ENCODE results near the gene FNDC1.

The FNDC1 gene

DNA sequence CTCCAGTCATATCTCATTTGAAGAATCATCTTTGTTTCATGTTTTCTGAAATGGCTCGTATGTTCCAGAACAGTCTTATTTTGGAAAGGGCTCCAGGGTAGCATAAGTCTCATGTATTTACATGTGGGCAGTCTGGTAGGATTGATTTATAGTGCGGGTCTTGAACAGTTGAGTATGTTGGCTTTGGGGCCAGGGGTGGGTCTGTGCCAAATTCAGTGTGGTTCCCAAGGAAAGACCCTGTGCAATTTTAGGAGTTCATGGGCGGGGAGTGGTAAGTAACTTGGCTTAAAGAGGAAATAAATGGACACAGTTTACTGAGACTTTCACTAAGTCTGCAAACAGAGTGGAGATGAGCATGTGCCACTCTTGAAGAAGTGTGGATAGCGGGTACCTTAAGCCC is 7.7 kb downstream of the FNDC1 start:
- in situ Hi-C loops (cut with HindIII; ENCODE audit: low sequenced_read_pairs) = no loop called here
- no peak for DNase-seq (ENCODE audit: low read depth)
- no peak for TF ChIP-seq CTCF (IDR thresholded peaks at IDR 0.05; ENCODE audit: low read depth, low read length, missing control alignments)
- H3K4me3 ChIP-seq (ENCODE audit: low read depth, low read length) = no peak overlapping the region

DNA sequence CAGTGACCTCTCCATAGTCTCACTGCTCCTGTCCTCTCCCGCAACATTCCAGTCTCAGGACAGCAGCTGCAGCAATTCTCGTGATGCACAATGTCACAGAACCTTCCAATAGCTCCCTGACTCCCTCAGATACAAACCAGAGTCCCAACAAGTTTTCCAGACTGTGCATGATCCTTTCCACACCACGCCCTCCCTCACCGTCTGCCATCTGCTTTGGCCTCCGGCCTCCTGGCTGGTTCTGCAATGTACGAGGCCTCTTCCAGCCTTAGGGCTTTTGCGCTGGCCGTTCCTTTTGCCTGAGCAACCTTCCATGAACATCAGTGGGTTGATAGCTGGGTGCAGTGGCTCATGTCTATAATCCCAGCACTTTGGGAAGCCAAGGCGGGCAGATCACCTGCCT is 9.6 kb downstream of the FNDC1 start:
- TF ChIP-seq CTCF (IDR thresholded peaks at IDR 0.05; ENCODE audit: low read depth, low read length, missing control alignments) = no peak
- no peak overlapping the region for H3K4me3 ChIP-seq (ENCODE audit: low read depth, low read length)
- in situ Hi-C loops (cut with HindIII; ENCODE audit: low sequenced_read_pairs) = no loop called here
- no peak for DNase-seq (ENCODE audit: low read depth)

GRCh38 chr6:159180001-159180400 is 10.8 kb downstream of the FNDC1 start:
- TF ChIP-seq CTCF (IDR thresholded peaks at IDR 0.05; ENCODE audit: low read depth, low read length, missing control alignments) = no peak
- in situ Hi-C loops (cut with HindIII; ENCODE audit: low sequenced_read_pairs) = no loop called here
- DNase-seq (ENCODE audit: low read depth) = peak; percentile 62
- H3K4me3 ChIP-seq (ENCODE audit: low read depth, low read length) = no peak overlapping the region

- no peak for DNase-seq (ENCODE audit: low read depth)
- in situ Hi-C loops (cut with HindIII; ENCODE audit: low sequenced_read_pairs) = no loop called here
- TF ChIP-seq CTCF (IDR thresholded peaks at IDR 0.05; ENCODE audit: low read depth, low read length, missing control alignments) = no peak
- no peak overlapping the region for H3K4me3 ChIP-seq (ENCODE audit: low read depth, low read length)
Measured at GRCh38 chr6:159181914-159182313, 12.7 kb downstream of the FNDC1 start.

- no peak overlapping the region for H3K4me3 ChIP-seq (ENCODE audit: low read depth, low read length)
- in situ Hi-C loops (cut with HindIII; ENCODE audit: low sequenced_read_pairs) = no loop called here
- no peak for TF ChIP-seq CTCF (IDR thresholded peaks at IDR 0.05; ENCODE audit: low read depth, low read length, missing control alignments)
- peak; percentile 62 for DNase-seq (ENCODE audit: low read depth)
Measured at GRCh38 chr6:159184559-159184958, 15.4 kb downstream of the FNDC1 start.

- H3K4me3 ChIP-seq (ENCODE audit: low read depth, low read length) = no peak overlapping the region
Measured at GRCh38 chr6:159190460-159190859, 21.3 kb downstream of the FNDC1 start.

More at GRCh38 chr6:159190460-159190859, 21.3 kb downstream of the FNDC1 start:
- no peak for DNase-seq (ENCODE audit: low read depth)
- no peak for TF ChIP-seq CTCF (IDR thresholded peaks at IDR 0.05; ENCODE audit: low read depth, low read length, missing control alignments)
- in situ Hi-C loops (cut with HindIII; ENCODE audit: low sequenced_read_pairs) = no loop called here

All from astrocyte of the cerebellum (primary cell).